Measurements from ENCODE around the gene UBE2O.

UBE2O gene

GRCh38 chr17:76385892-76386786 is 66.8 kb downstream of the UBE2O start:
- DNase-seq: peak; percentile 93

GRCh38 chr17:76384987-76385891 is 67.7 kb downstream of the UBE2O start:
- peak; percentile 81 for DNase-seq

- peak; percentile 93 for DNase-seq
These were observed 68.5 kb downstream of the UBE2O start, which contains the start of gene SPHK1 for GRCh38 chr17:76384222-76384986. SPHK1 (plus strand) TSS chr17:76384609; CDS start chr17:76385645, 1,036 bp downstream.

GRCh38 chr17:76383546-76384221 is 69.3 kb downstream of the UBE2O start:
- peak; percentile 86 for DNase-seq

- DNase-seq: peak; percentile 97
These were observed 70.0 kb downstream of the UBE2O start for GRCh38 chr17:76382803-76383545.

- peak; percentile 98 for DNase-seq
These were observed 70.6 kb downstream of the UBE2O start for GRCh38 chr17:76382351-76382802.

GRCh38 chr17:76381633-76382350 is 71.2 kb downstream of the UBE2O start:
- peak; percentile 88 for DNase-seq

- no peak for DNase-seq
These were observed 73.1 kb downstream of the UBE2O start for GRCh38 chr17:76379646-76380376.

GRCh38 chr17:76379275-76379641 is 73.7 kb downstream of the UBE2O start:
- DNase-seq: no peak

- DNase-seq: no peak
These were observed 74.2 kb downstream of the UBE2O start for GRCh38 chr17:76378548-76379274.

- no peak for DNase-seq
These were observed 76.4 kb downstream of the UBE2O start for GRCh38 chr17:76376318-76377133.

GRCh38 chr17:76371656-76372628 is 81.0 kb downstream of the UBE2O start:
- DNase-seq: no peak

GRCh38 chr17:76370261-76370993 is 82.5 kb downstream of the UBE2O start:
- peak; percentile 50 for DNase-seq

- DNase-seq: peak; percentile 52
These were observed 83.1 kb downstream of the UBE2O start for GRCh38 chr17:76369804-76370203.

GRCh38 chr17:76369379-76369778 is 83.6 kb downstream of the UBE2O start:
- DNase-seq: no peak

- DNase-seq: peak; percentile 58
These were observed 84.4 kb downstream of the UBE2O start for GRCh38 chr17:76368545-76368944.

Measured in islet precursor cell (in vitro differentiated cells).